Neural cell (in vitro differentiated cells): ENCODE results near the gene SPTBN1.

Experiments used
- EP300 ChIP-seq: fragments of 450-650 bp; conservative IDR thresholded peaks from 2 replicates; pipeline ENCODE4 v1.6.1; 2014; ENCODE audit warnings: antibody characterized with exemption, mild to moderate bottlenecking, moderate library complexity; ENCODE audit not compliant: poor library complexity, severe bottlenecking
- TF ChIP-seq, protein P1 (sequence below): fragments of 450-650 bp; IDR thresholded peaks from 2 replicates; pipeline ENCODE4 v1.5.1; 2014; ENCODE audit warnings: antibody characterized with exemption, mild to moderate bottlenecking, moderate library complexity; ENCODE audit not compliant: poor library complexity, severe bottlenecking

- TF ChIP-seq EP300, result no peak
- TF ChIP-seq, protein P1, sequence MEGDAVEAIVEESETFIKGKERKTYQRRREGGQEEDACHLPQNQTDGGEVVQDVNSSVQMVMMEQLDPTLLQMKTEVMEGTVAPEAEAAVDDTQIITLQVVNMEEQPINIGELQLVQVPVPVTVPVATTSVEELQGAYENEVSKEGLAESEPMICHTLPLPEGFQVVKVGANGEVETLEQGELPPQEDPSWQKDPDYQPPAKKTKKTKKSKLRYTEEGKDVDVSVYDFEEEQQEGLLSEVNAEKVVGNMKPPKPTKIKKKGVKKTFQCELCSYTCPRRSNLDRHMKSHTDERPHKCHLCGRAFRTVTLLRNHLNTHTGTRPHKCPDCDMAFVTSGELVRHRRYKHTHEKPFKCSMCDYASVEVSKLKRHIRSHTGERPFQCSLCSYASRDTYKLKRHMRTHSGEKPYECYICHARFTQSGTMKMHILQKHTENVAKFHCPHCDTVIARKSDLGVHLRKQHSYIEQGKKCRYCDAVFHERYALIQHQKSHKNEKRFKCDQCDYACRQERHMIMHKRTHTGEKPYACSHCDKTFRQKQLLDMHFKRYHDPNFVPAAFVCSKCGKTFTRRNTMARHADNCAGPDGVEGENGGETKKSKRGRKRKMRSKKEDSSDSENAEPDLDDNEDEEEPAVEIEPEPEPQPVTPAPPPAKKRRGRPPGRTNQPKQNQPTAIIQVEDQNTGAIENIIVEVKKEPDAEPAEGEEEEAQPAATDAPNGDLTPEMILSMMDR, result no peak
Observed at GRCh38 chr2:54468673-54469072, 12.5 kb downstream of the SPTBN1 start.
